Measurements from ENCODE around the gene LEMD2.
A peak's percentile ranks its signal among the peaks of the same experiment; 100 is the strongest.

Gene LEMD2

GRCh38 chr6:33751771-33752645 lies 36.9 kb downstream of the LEMD2 start:
- peak; percentile 60 for DNase-seq

- no peak for DNase-seq
Observed at GRCh38 chr6:33750244-33750991, 38.5 kb downstream of the LEMD2 start.

GRCh38 chr6:33749401-33749800 lies 39.5 kb downstream of the LEMD2 start:
- no peak for DNase-seq

GRCh38 chr6:33748841-33749240 lies 40.1 kb downstream of the LEMD2 start:
- DNase-seq, result no peak

- DNase-seq, result no peak
Observed at GRCh38 chr6:33747823-33748222, 41.1 kb downstream of the LEMD2 start.

GRCh38 chr6:33746651-33747100 lies 42.3 kb downstream of the LEMD2 start, which contains the start of gene IP6K3:
Gene IP6K3 (minus strand): TSS chr6:33746905. CDS start chr6:33735476, 11,429 bp downstream.
- no peak for DNase-seq

- DNase-seq, result no peak
Observed at GRCh38 chr6:33746036-33746600, 42.8 kb downstream of the LEMD2 start.

GRCh38 chr6:33745548-33745947 lies 43.4 kb downstream of the LEMD2 start:
- no peak for DNase-seq

- DNase-seq, result no peak
Observed at GRCh38 chr6:33744895-33745546, 43.9 kb downstream of the LEMD2 start.

- DNase-seq, result peak; percentile 72
Observed at GRCh38 chr6:33744001-33744848, 44.7 kb downstream of the LEMD2 start.

- no peak for DNase-seq
Observed at GRCh38 chr6:33742837-33743236, 46.1 kb downstream of the LEMD2 start.

- no peak for DNase-seq
Observed at GRCh38 chr6:33742092-33742491, 46.8 kb downstream of the LEMD2 start.

- no peak for DNase-seq
Observed at GRCh38 chr6:33740794-33741193, 48.1 kb downstream of the LEMD2 start.

GRCh38 chr6:33740204-33740608 lies 48.7 kb downstream of the LEMD2 start:
- DNase-seq, result no peak

- no peak for DNase-seq
Observed at GRCh38 chr6:33739571-33739970, 49.4 kb downstream of the LEMD2 start.

GRCh38 chr6:33738879-33739278 lies 50.1 kb downstream of the LEMD2 start:
- DNase-seq, result no peak

GRCh38 chr6:33738153-33738552 lies 50.8 kb downstream of the LEMD2 start:
- no peak for DNase-seq

- no peak for DNase-seq
Observed at GRCh38 chr6:33737267-33738026, 51.5 kb downstream of the LEMD2 start.

- DNase-seq, result no peak
Observed at GRCh38 chr6:33735216-33735615, 53.7 kb downstream of the LEMD2 start.

- DNase-seq, result no peak
Observed at GRCh38 chr6:33733709-33734007, 55.3 kb downstream of the LEMD2 start.

Measured in NCI-H748 treated with DMSO at 0.1 percent for 48 hours (cell line).